Stimulated activated naive B cell treated with anti-CD40 and anti-IgM and Interleukin-4, amounts not matched to agents 10 μg/mL and 1 μg/mL and 100 μg/mL, for 72 hours (primary cell): Measurements from ENCODE around the gene SERPINB11.

Source experiments
- ATAC-seq, 2 donors: fragments of 150-1000 bp; cut with Tn5 transposase; replicated peaks; 2 replicates each; pipeline ENCODE4 v1.10.0; 2021; ENCODE audit warnings: moderate library complexity in 1 of 2
- DNase-seq: peaks from one replicate; pipeline ENCODE4 v3.0.0; 2021
- H3K27ac Mint-ChIP-seq: one replicate; pipeline ENCODE4 v1.8.0; 2022; ENCODE audit warnings: mild to moderate bottlenecking, mixed read lengths
- H3K27me3 Mint-ChIP-seq, 2 donors: one replicate each; pipeline ENCODE4 v1.8.0; 2022; ENCODE audit warnings: mixed read lengths in 2 of 2
- H3K36me3 Mint-ChIP-seq, 2 donors: one replicate each; pipeline ENCODE4 v1.8.0; 2022; ENCODE audit warnings: mixed read lengths in 2 of 2, mild to moderate bottlenecking in 1 of 2
- H3K4me1 Mint-ChIP-seq, 2 donors: one replicate each; pipeline ENCODE4 v1.8.0; 2022; ENCODE audit warnings: mixed read lengths in 2 of 2, mild to moderate bottlenecking in 1 of 2
- H3K4me3 Mint-ChIP-seq, 2 donors: one replicate each; pipeline ENCODE4 v1.8.0; 2022; ENCODE audit warnings: mild to moderate bottlenecking in 2 of 2, mixed read lengths in 2 of 2, moderate library complexity in 1 of 2
- H3K9me3 Mint-ChIP-seq, 2 donors: one replicate each; pipeline ENCODE4 v1.8.0; 2022; ENCODE audit warnings: mixed read lengths in 2 of 2, mild to moderate bottlenecking in 1 of 2

SERPINB11 gene

DNA sequence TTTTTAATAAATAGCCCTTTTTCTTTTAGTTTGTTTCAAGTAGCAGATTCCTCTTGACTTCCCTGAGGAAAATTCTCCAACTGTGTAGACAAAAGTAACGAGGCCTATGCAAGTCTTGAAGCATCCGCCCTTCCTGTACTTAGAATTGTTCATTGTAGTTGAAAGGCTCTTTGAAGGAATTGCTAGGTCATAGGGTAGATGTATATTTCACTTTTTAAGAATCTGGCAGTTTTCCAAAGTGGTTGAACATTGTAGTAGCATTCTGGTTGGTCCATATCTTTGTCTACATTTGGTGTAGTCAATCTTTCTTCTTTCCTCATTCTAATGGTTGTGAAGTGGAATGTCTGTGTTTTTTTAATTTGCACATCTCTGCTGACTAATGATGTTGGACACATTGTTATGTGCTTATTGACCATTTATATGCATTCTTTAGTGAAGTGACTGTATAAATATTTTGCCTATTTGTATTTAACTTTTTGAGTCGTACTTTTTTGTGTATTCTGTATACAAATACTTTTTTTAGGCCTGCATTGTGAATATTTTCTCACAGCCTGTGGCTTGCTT, 5.6 kb upstream of the SERPINB11 start:
- H3K9me3 Mint-ChIP-seq, result peaks cover 5 to 15% of the 10 kb centered on the region in 2 donors
- H3K27me3 Mint-ChIP-seq, result no peaks in the 10 kb centered on the region
- no peak for DNase-seq
- H3K27ac Mint-ChIP-seq, result no peak overlapping the region
- no peaks in the 10 kb centered on the region for H3K4me1 Mint-ChIP-seq
- no peak for ATAC-seq
- H3K4me3 Mint-ChIP-seq, result no peak overlapping the region
- no peaks in the 10 kb centered on the region for H3K36me3 Mint-ChIP-seq

- H3K27me3 Mint-ChIP-seq, result no peaks in the 10 kb centered on the region
- H3K4me1 Mint-ChIP-seq, result no peaks in the 10 kb centered on the region
- no peak for ATAC-seq
- no peak overlapping the region for H3K27ac Mint-ChIP-seq
- H3K9me3 Mint-ChIP-seq, result peaks cover 0 to 5% of the 10 kb centered on the region in 2 donors
- no peak overlapping the region for H3K4me3 Mint-ChIP-seq
- no peak for DNase-seq
- no peaks in the 10 kb centered on the region for H3K36me3 Mint-ChIP-seq
These were observed 2.3 kb upstream of the SERPINB11 start for GRCh38 chr18:63700501-63700900.

GRCh38 chr18:63701952-63702351, 808 bp upstream of the SERPINB11 start:
- no peaks in the 10 kb centered on the region for H3K27me3 Mint-ChIP-seq
- H3K4me1 Mint-ChIP-seq, result no peaks in the 10 kb centered on the region
- H3K36me3 Mint-ChIP-seq, result no peaks in the 10 kb centered on the region
- no peak for DNase-seq
- no peak for ATAC-seq
- no peak overlapping the region for H3K27ac Mint-ChIP-seq
- no peak overlapping the region for H3K4me3 Mint-ChIP-seq
- H3K9me3 Mint-ChIP-seq, result peaks cover 0 to 5% of the 10 kb centered on the region in 2 donors

- no peaks in the 10 kb centered on the region for H3K4me1 Mint-ChIP-seq
- no peaks in the 10 kb centered on the region for H3K36me3 Mint-ChIP-seq
- DNase-seq (no peak), ATAC-seq (no peak)
- H3K27me3 Mint-ChIP-seq, result no peaks in the 10 kb centered on the region
- H3K27ac Mint-ChIP-seq, result no peak overlapping the region
- H3K9me3 Mint-ChIP-seq, result no peaks in the 10 kb centered on the region
- no peak overlapping the region for H3K4me3 Mint-ChIP-seq
These were observed 2.6 kb downstream of the SERPINB11 start for GRCh38 chr18:63705401-63705800.

- ATAC-seq, result no peak
- H3K27ac Mint-ChIP-seq, result no peak overlapping the region
- no peaks in the 10 kb centered on the region for H3K36me3 Mint-ChIP-seq
- H3K27me3 Mint-ChIP-seq, result no peaks in the 10 kb centered on the region
- H3K4me1 Mint-ChIP-seq, result no peaks in the 10 kb centered on the region
- DNase-seq, result no peak
- no peak overlapping the region for H3K4me3 Mint-ChIP-seq
- H3K9me3 Mint-ChIP-seq, result no peaks in the 10 kb centered on the region
These were observed 5.1 kb downstream of the SERPINB11 start for GRCh38 chr18:63707816-63708215.

DNA sequence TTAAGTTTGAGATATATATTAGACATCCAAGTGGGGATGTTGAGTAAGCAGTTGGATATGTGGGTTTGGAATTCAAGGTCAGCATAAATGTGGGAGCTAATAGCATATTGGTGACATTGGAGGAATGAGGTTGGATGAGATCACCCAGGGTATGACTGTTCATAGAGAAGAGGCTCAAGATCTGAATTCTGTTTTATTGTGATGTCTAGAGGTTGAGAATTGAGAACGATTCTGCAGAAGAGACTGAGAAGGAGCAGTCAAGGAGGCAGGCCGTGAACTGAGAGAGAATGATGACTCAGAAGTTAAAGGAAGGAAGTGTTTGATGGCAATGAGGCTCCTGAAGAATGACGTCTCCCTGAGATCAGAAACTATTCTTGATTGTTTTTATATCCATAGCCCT, 5.9 kb downstream of the SERPINB11 start:
- Mint-ChIP-seq H3K4me1 (no peaks in the 10 kb centered on the region), H3K36me3 (no peaks in the 10 kb centered on the region), H3K9me3 (peaks cover 0 to 3% of the 10 kb centered on the region in 2 donors), H3K27me3 (no peaks in the 10 kb centered on the region), H3K4me3 (no peak overlapping the region), H3K27ac (no peak overlapping the region)
- DNase-seq (no peak), ATAC-seq (no peak)

DNA sequence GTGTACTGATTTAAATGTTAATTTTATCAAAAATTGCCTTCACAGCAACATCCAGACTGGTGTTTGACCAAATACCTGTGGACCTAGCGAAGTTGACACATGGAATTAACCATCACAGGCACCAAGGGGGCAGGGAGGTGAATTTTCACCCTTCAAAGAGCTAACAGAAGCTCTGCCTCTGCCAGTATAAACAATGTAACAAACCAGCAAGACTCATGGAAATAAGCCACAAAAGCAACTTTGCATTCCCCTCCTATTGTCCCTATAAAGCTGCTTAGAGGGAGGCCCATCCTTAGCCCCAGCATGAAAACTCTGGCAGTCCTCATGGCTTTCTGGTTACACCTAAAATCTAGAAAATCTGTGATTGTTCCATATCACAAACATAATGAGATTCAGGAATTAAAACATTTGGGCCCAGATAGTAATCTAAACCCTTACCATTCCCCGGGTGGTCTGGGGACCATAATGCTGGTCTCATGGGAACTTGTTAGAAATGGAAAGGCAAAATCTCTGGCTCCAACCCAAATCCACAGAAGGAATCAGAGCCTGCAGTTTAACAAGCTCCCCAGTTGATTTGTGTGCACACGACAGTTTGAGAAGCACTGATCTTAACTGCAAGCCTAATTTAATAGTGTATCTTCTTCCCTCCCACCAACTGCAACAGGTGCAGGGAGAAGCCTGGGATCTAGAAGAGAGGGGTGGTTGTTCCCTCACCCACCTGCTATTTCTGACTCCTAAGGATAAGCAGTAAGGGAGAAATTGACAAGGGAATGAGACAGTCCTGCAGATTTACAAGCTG, 23.1 kb downstream of the SERPINB11 start:
- no peak for ATAC-seq
- Mint-ChIP-seq H3K27me3 (peaks cover 0 to 5% of the 10 kb centered on the region in 2 donors), H3K9me3 (no peaks in the 10 kb centered on the region), H3K27ac (no peak overlapping the region), H3K36me3 (no peaks in the 10 kb centered on the region), H3K4me1 (no peaks in the 10 kb centered on the region), H3K4me3 (no peak overlapping the region)
- DNase-seq, result no peak

DNA sequence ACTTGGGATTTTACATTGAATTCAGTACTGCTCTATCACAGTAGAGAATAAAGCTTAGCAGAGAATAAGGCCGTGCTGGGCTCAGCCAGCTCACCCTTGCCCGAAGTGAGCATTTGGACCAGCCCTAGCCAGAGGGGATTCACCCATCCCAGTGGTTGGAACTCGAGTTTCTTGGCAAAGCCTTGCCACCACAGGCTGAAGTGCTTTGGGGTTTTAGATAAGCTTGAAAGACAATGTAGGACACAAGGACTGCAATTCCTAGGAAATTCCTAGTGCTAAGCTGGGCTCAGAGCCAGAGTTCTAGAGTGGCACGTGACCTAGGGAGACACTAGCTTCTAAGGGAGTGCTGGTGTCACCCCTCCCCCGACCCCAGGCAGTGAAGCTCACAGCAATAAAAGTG, 28.0 kb downstream of the SERPINB11 start:
- no peak for ATAC-seq
- H3K36me3 Mint-ChIP-seq, result no peaks in the 10 kb centered on the region
- H3K27me3 Mint-ChIP-seq, result no peaks in the 10 kb centered on the region
- no peaks in the 10 kb centered on the region for H3K4me1 Mint-ChIP-seq
- no peak overlapping the region for H3K4me3 Mint-ChIP-seq
- no peak overlapping the region for H3K27ac Mint-ChIP-seq
- H3K9me3 Mint-ChIP-seq, result peaks cover 0 to 4% of the 10 kb centered on the region in 2 donors
- DNase-seq, result no peak

- Mint-ChIP-seq H3K27ac (no peak overlapping the region), H3K4me3 (no peak overlapping the region), H3K9me3 (peaks cover 0 to 4% of the 10 kb centered on the region in 2 donors), H3K27me3 (no peaks in the 10 kb centered on the region), H3K36me3 (no peaks in the 10 kb centered on the region), H3K4me1 (no peaks in the 10 kb centered on the region)
- ATAC-seq (no peak), DNase-seq (no peak)
These were observed 28.5 kb downstream of the SERPINB11 start for GRCh38 chr18:63731215-63731614.

GRCh38 chr18:63736876-63737275, 34.1 kb downstream of the SERPINB11 start:
- no peak overlapping the region for H3K4me3 Mint-ChIP-seq

GRCh38 chr18:63741769-63742168, 39.0 kb downstream of the SERPINB11 start:
- DNase-seq (no peak), ATAC-seq (no peak)
- H3K9me3 Mint-ChIP-seq, result peaks cover 0 to 1% of the 10 kb centered on the region in 2 donors
- H3K4me1 Mint-ChIP-seq, result no peaks in the 10 kb centered on the region
- H3K27me3 Mint-ChIP-seq, result peaks cover 0 to 9% of the 10 kb centered on the region in 2 donors
- no peak overlapping the region for H3K4me3 Mint-ChIP-seq
- no peak overlapping the region for H3K27ac Mint-ChIP-seq
- H3K36me3 Mint-ChIP-seq, result no peaks in the 10 kb centered on the region

More at GRCh38 chr18:63736876-63737275, 34.1 kb downstream of the SERPINB11 start:
- ATAC-seq, result no peak
- Mint-ChIP-seq H3K27me3 (no peaks in the 10 kb centered on the region), H3K4me1 (no peaks in the 10 kb centered on the region), H3K9me3 (peaks cover 0 to 4% of the 10 kb centered on the region in 2 donors), H3K36me3 (no peaks in the 10 kb centered on the region), H3K27ac (no peak overlapping the region)
- no peak for DNase-seq

GRCh38 chr18:63747006-63747405, 44.2 kb downstream of the SERPINB11 start:
- H3K4me3 Mint-ChIP-seq, result no peak overlapping the region
- no peaks in the 10 kb centered on the region for H3K4me1 Mint-ChIP-seq
- no peak overlapping the region for H3K27ac Mint-ChIP-seq
- peaks cover 3 to 9% of the 10 kb centered on the region in 2 donors for H3K27me3 Mint-ChIP-seq
- DNase-seq, result no peak
- H3K36me3 Mint-ChIP-seq, result no peaks in the 10 kb centered on the region
- no peak for ATAC-seq
- peaks cover 0 to 6% of the 10 kb centered on the region in 2 donors for H3K9me3 Mint-ChIP-seq

GRCh38 chr18:63749489-63749888, 46.7 kb downstream of the SERPINB11 start:
- DNase-seq (no peak), ATAC-seq (no peak)
- Mint-ChIP-seq H3K4me1 (no peaks in the 10 kb centered on the region), H3K27ac (no peak overlapping the region), H3K9me3 (peaks cover 0 to 7% of the 10 kb centered on the region in 2 donors), H3K36me3 (no peaks in the 10 kb centered on the region), H3K4me3 (no peak overlapping the region), H3K27me3 (peaks cover 0 to 3% of the 10 kb centered on the region in 2 donors)

GRCh38 chr18:63752636-63753035, 49.9 kb downstream of the SERPINB11 start:
- H3K4me3 Mint-ChIP-seq, result no peak overlapping the region
- H3K27me3 Mint-ChIP-seq, result peaks cover 0 to 3% of the 10 kb centered on the region in 2 donors
- H3K9me3 Mint-ChIP-seq, result peaks cover 0 to 6% of the 10 kb centered on the region in 2 donors
- no peak overlapping the region for H3K27ac Mint-ChIP-seq
- H3K36me3 Mint-ChIP-seq, result no peaks in the 10 kb centered on the region
- DNase-seq (no peak), ATAC-seq (no peak)
- H3K4me1 Mint-ChIP-seq, result no peaks in the 10 kb centered on the region

GRCh38 chr18:63753676-63754075, 50.9 kb downstream of the SERPINB11 start:
- H3K4me1 Mint-ChIP-seq, result no peaks in the 10 kb centered on the region
- H3K27ac Mint-ChIP-seq, result no peak overlapping the region
- no peak overlapping the region for H3K4me3 Mint-ChIP-seq
- no peaks in the 10 kb centered on the region for H3K36me3 Mint-ChIP-seq
- DNase-seq (no peak), ATAC-seq (no peak)
- H3K9me3 Mint-ChIP-seq, result peaks cover 0 to 2% of the 10 kb centered on the region in 2 donors
- no peaks in the 10 kb centered on the region for H3K27me3 Mint-ChIP-seq
